Heart right ventricle (tissue), 16 donors: ENCODE results near the gene SAP30BP. TPM values are rescaled to one million over a fixed set of nuclear protein-coding genes. Genes with fewer than 3 reads are reported as not detected.

Experiments
- ATAC-seq, 8 donors: fragments of 200-7000 bp; cut with Tn5 transposase; one replicate each; pipeline ENCODE4 v1.9.1; 2020; ENCODE audit warnings: mild to moderate bottlenecking in 8 of 8, moderate library complexity in 8 of 8, moderate number of reproducible peaks in 1 of 8
- DNase-seq, 2 donors: peaks; one replicate each; pipeline ENCODE4 v3.0.0-alpha.2; 2020
- H3K27ac ChIP-seq, 10 donors: fragments of 200-600 bp; sonication (generic) in 2 of 10; one replicate each; pipeline versions ENCODE4 v1.5.0 to v1.8.0; 2020 to 2022; ENCODE audit warnings: mild to moderate bottlenecking in 3 of 10
- H3K27me3 ChIP-seq, 7 donors: fragments of 200-600 bp; one replicate each; pipeline ENCODE4 v1.8.0; 2021 to 2022; ENCODE audit warnings: mild to moderate bottlenecking in 2 of 7
- H3K36me3 ChIP-seq, 9 donors: fragments of 200-600 bp; sonication (generic) in 1 of 9; one replicate each; pipeline versions ENCODE4 v1.5.0 to v1.8.0; 2020 to 2022; ENCODE audit warnings: mild to moderate bottlenecking in 2 of 9
- H3K4me1 ChIP-seq, 9 donors: fragments of 200-600 bp; sonication (generic) in 1 of 9; one replicate each; pipeline versions ENCODE4 v1.5.0 to v1.8.0; 2020 to 2022; ENCODE audit warnings: mild to moderate bottlenecking in 4 of 9
- H3K4me3 ChIP-seq, 10 donors: fragments of 200-600 bp; sonication (generic) in 2 of 10; one replicate each; pipeline versions ENCODE4 v1.5.0 to v1.8.0; 2020 to 2022; ENCODE audit warnings: mild to moderate bottlenecking in 7 of 10, moderate library complexity in 2 of 10
- H3K9me3 ChIP-seq, 11 donors: fragments of 200-600 bp in 10 of 11; sonication (generic) in 2 of 11; one replicate each; pipeline versions ENCODE4 v1.5.0 to v1.8.0; 2013 to 2022; ENCODE audit warnings: mild to moderate bottlenecking in 2 of 11, control low read depth in 1 of 11, moderate library complexity in 1 of 11
- CTCF ChIP-seq, 9 donors: fragments of 200-600 bp; sonication (generic) in 2 of 9; IDR thresholded peaks; one replicate each; pipeline versions ENCODE4 v1.5.0 to v1.8.0; 2021 to 2022; ENCODE audit warnings: antibody characterized with exemption in 9 of 9, mild to moderate bottlenecking in 5 of 9, moderate library complexity in 1 of 9
- WGBS, 2 donors: extraction: QIAGEN DNeasy Blood & Tissue Kit; methylation state at CpG; one replicate each; pipeline ENCODE4 v1.1.7; 2013; ENCODE audit warnings: inconsistent platforms in 1 of 2; 5-methylcytosine and 5-hydroxymethylcytosine counted together
- intact Hi-C, 10 donors: fragments of 100-400 bp; cut with DNase I; formaldehyde crosslinking; loops; one replicate each; pipeline versions ENCODE4 v1.11.1 to v1.14.2; 2022
- polyA plus RNA-seq, 2 donors: library from polyadenylated mRNA; stranded (reverse); fragments of 200-250 nt; gene quantifications; one replicate each; pipeline ENCODE4 v1.2.3, GENCODE V29; 2013
- total RNA-seq, 10 donors: library from RNA; stranded (reverse); fragmentation: NEBNext Ultra II Directional in 3 of 10; extraction: Animal tissue kit (Norgen Biotek cat#: 25700) in 3 of 10; gene quantifications; one replicate each; pipeline versions ENCODE4 v1.2.1 to v1.2.4, GENCODE V29; 2021 to 2023
- donor health status: Arrhythmogenic right ventricular cardiomyopathy.
- donor health status: ischemic (EF 13 %, LVEDD 7.1; RV severe dilation, severe dysfunction).
- donor health status: healthy with polysubstance abuse.
- donor health status: DM: no; HTN: yes; CAD: no.
- donor health status: DM: no; HTN: no; CAD: no.
- donor health status: ischemic (EF 25% LVEDD 6.9; RV normal size, moderate dysfunction).
- donor health status: ischemic (EF 25% LVEDD 5.7; RV mildly dilated, moderate dysfunction).
- donor health status: healthy.
- donor health status: DM: yes; HTN: yes; CAD: no.
- donor health status: Ischemic cardiomyopathy.
- donor health status: ischemic (EF 35%, LVEDD 5.7; RV mildly dilated, moderate dysfunction).
- donor health status: nonischemic (EF 11% LVEDD 7.7; RV severe dilation, severe dysfunction).
- donor health status: DM: yes; HTN: yes; CAD: no.
- donor health status: PGD.
- donor health status: ischemic (EF 29% LVEDD 5.4; RV normal size, mild dysfunction).
- donor health status: nonischemic (EF 23%, LVEDD 6.1; RV moderate dilation, normal function).

SAP30BP gene
- total and polyA plus RNA-seq, 12 donors, result 41.7 to 115 (median 56.0) TPM

- WGBS, 2 donors, result 8 to 11% methylated on average over 27 of the region's 27 CpGs
- peak; percentile 88 to 94 for DNase-seq
- Histone ChIP-seq H3K4me1 (peaks cover 14 to 62% (median 45%) of the 10 kb centered on the region in 9 donors), H3K9me3 (no peaks in the 10 kb centered on the region), H3K4me3 (peak overlapping the region in 8 of 10 donors; percentile 13 to 39 (median 27)), H3K27me3 (no peaks in the 10 kb centered on the region), H3K27ac (peak overlapping the region; percentile 57 to 94 (median 89)), H3K36me3 (peaks cover 0 to 33% (median 0%) of the 10 kb centered on the region in 9 donors)
- intact Hi-C loops, result loop anchor here (1.0 to 10.0 kb wide), 8 partner anchors 20 to 119 kb away; no protein-coding TSS in a partner anchor
- peak; percentile 55 to 82 (median 73) for ATAC-seq
- peak; percentile 34 to 82 (median 65) for TF ChIP-seq CTCF (IDR thresholded peaks at IDR 0.05)
Observed at GRCh38 chr17:75633486-75634375, 33.4 kb upstream of the SAP30BP start.

GRCh38 chr17:75634376-75634740, 32.8 kb upstream of the SAP30BP start:
- no peaks in the 10 kb centered on the region for H3K27me3 ChIP-seq
- peaks cover 0 to 31% (median 0%) of the 10 kb centered on the region in 9 donors for H3K36me3 ChIP-seq
- H3K9me3 ChIP-seq, result no peaks in the 10 kb centered on the region
- ATAC-seq, result no peak
- H3K4me1 ChIP-seq, result peaks cover 14 to 68% (median 51%) of the 10 kb centered on the region in 9 donors
- peak overlapping the region; percentile 1 to 94 (median 89) for H3K27ac ChIP-seq
- no peak for TF ChIP-seq CTCF (IDR thresholded peaks at IDR 0.05)
- intact Hi-C loops, result loop anchor here in 4 of 10 donors (5.0 to 10.0 kb wide), 3 partner anchors 60 to 118 kb away; no protein-coding TSS in a partner anchor
- no peak for DNase-seq
- 63 to 78% methylated on average over 9 of the region's 9 CpGs for WGBS, 2 donors
- H3K4me3 ChIP-seq, result peak overlapping the region in 8 of 10 donors; percentile 10 to 39 (median 27)

- TF ChIP-seq CTCF (IDR thresholded peaks at IDR 0.05), result no peak
- 54 to 72% methylated on average over 20 of the region's 20 CpGs for WGBS, 2 donors
- H3K36me3 ChIP-seq, result peaks cover 0 to 31% (median 0%) of the 10 kb centered on the region in 9 donors
- H3K4me1 ChIP-seq, result peaks cover 14 to 72% (median 56%) of the 10 kb centered on the region in 9 donors
- peak in 1 of 8 donors; percentile 1 for ATAC-seq
- peak overlapping the region in 7 of 10 donors; percentile 10 to 39 (median 29) for H3K4me3 ChIP-seq
- intact Hi-C loops, result loop anchor here in 4 of 10 donors (5.0 to 10.0 kb wide), 3 partner anchors 60 to 117 kb away; no protein-coding TSS in a partner anchor
- no peaks in the 10 kb centered on the region for H3K27me3 ChIP-seq
- peak overlapping the region; percentile 44 to 94 (median 89) for H3K27ac ChIP-seq
- H3K9me3 ChIP-seq, result no peaks in the 10 kb centered on the region
- no peak for DNase-seq
Observed at GRCh38 chr17:75634754-75635609, 32.2 kb upstream of the SAP30BP start.
